Suprapubic skin (tissue), 4 donors: ENCODE measurements around the gene STK17A.

Source experiments
- CTCF ChIP-seq, 2 donors: fragments of 200-600 bp in 1 of 2; fragments of 450-650 bp in 1 of 2; sonication (generic) in 1 of 2; IDR thresholded peaks; one replicate each; pipeline ENCODE4 v1.5.1; 2016 to 2019; ENCODE audit warnings: antibody characterized with exemption in 2 of 2, mild to moderate bottlenecking in 1 of 2, moderate library complexity in 1 of 2
- POLR2A ChIP-seq, 2 donors: fragments of 450-650 bp; IDR thresholded peaks; one replicate each; pipeline ENCODE4 v1.6.1; 2017; ENCODE audit warnings: antibody characterized with exemption in 2 of 2, mild to moderate bottlenecking in 2 of 2, moderate library complexity in 2 of 2
- POLR2AphosphoS5 ChIP-seq, 3 donors: sonication (generic); formaldehyde crosslinking; IDR thresholded peaks; one replicate each; pipeline ENCODE4 v1.6.1; 2017; ENCODE audit warnings: antibody characterized with exemption in 3 of 3

DNA sequence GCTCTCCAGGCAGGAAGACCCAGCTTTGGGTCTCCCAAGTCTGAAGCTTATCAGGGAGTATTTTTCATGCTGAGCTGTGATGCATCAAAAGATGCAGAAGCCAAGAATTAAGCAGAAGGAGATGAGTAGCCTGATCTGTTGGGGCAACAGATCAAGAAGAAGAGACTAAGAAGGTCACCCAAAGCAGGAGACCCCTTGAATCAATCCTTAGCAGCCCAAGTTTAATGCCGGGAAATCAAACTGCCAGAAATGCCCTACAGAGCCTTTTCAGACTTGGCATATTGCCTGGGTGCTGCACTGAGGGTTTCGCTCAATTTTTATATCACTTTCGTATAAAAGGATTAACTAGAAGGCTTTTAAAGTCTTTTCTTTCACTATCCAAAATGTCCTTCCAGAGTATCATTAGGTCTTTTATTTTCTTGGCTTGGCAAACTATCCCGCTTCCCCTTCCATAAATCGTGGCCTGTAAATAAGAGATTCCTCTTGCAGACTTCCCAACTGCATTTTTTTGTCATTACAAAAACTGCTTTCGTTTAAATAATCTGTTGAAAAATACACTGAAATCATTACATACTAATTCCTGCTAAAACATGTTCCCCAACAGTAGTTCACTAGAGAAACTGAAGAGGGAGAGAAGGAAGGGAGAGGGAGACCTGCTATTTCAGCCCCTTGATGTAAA, 49.0 kb upstream of the STK17A start:
- no peak for TF ChIP-seq POLR2AphosphoS5 (IDR thresholded peaks at IDR 0.05)
- TF ChIP-seq CTCF (IDR thresholded peaks at IDR 0.05), result no peak
- no peak for TF ChIP-seq POLR2A (IDR thresholded peaks at IDR 0.05)
